ENCODE measurements around the gene PALD1.
"Not testable (repeated sequence)": the region's sequence is repeated elsewhere in the genome, so short reads cannot be mapped to it uniquely, and the experiment has no call there.

Gene PALD1

DNA sequence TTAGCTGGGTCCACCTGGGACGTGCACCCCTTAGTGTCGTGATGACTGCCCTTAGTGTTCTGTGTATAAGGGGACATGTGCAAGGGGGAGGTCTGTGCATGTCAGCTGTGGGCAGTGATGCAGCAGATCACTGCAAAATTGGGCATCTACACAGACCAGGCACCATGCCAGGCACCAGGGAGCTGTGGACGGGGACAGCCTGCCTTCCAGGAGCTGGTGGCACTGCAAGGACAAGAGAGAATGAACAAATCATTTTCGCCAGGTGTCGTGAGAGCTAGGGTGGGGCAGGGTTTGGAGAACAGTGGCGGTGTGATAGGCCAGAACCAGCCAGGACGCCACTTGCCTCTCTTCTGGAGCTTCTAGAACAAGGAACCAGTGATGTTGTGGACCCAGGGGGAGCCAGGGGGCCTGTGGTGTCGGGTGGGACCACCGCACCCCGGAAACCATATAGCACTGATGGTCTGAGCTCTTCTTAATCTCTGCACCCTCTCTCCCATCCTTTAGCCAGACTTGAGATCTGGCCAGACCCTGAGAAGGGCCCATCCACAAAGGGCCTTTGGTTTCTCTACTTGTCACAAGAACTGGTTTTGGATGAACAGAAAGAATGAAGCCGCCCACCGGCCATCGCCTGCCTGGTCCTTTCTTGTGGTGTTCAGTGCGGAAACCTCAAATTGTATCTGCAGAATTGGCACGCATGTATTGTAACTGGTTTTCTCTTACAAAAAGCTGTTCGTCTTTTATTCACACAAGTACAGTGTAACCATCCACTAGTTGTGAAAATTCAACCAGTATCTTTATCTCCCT lies 93.3 kb downstream of the PALD1 start:
- DNase-seq (ENCODE audit: low spot score) = no peak

DNA sequence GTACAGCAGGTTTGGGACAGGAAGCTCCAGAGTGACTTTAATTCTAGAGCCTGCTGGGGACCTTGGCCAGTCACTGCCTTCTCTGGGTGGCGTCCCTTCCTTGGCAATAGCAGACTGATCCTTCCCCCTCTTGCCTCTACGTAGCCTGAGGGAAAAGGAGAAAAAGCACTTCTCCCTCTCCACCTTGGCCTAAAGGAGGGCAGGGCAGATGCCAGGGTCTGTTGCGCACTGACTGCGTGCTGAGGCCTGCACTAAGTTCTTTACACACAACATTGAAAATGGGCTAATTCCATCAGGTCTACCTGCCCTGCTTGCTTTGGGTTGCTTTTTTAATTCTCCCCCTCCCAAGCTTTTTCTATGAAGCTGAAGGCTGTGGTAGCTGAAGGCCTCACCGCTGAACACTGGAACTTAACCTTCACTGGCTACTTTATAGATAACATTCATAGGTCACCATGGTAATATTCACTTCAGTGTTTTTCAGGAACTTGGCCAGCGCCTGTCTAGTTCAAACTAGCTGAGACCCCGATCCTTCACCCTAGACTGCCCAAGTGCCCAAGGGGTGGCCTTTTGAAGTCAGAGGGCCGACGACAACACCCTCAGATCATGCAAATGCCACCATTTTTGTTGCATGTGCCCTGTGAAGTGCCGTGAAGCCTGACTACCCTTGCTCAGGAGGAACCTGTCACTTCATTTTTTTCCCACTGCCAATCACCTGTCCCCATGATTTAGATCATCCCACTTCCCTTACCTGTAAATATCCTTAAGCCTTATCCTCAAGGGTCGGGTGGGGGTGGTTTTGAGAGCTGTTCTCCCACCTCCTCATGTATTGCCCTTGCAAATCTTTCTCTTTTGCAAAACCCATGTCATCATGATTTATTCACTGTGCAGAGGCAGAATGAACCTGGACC lies 95.3 kb downstream of the PALD1 start:
- no peak for DNase-seq (ENCODE audit: low spot score)

DNA sequence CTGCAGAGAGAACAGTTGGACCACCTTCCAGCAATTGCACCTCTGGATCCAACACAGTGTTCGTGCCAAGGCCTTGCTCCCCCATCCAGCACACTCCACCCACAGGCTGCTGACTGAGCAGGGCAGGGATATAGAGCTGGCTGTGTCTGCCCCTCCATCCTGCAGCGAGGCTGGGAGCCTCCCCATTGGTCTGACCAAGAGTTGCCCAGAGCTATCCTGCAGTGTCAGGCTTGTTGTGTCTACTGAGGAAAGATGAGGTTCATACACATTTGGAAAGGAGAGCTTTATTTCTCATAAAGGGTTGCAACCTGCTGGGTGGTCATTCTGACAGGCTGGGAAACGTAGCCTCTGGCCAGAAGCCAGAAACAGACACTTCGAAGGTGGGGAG lies 96.9 kb downstream of the PALD1 start:
- DNase-seq (ENCODE audit: low spot score) = no peak

DNA sequence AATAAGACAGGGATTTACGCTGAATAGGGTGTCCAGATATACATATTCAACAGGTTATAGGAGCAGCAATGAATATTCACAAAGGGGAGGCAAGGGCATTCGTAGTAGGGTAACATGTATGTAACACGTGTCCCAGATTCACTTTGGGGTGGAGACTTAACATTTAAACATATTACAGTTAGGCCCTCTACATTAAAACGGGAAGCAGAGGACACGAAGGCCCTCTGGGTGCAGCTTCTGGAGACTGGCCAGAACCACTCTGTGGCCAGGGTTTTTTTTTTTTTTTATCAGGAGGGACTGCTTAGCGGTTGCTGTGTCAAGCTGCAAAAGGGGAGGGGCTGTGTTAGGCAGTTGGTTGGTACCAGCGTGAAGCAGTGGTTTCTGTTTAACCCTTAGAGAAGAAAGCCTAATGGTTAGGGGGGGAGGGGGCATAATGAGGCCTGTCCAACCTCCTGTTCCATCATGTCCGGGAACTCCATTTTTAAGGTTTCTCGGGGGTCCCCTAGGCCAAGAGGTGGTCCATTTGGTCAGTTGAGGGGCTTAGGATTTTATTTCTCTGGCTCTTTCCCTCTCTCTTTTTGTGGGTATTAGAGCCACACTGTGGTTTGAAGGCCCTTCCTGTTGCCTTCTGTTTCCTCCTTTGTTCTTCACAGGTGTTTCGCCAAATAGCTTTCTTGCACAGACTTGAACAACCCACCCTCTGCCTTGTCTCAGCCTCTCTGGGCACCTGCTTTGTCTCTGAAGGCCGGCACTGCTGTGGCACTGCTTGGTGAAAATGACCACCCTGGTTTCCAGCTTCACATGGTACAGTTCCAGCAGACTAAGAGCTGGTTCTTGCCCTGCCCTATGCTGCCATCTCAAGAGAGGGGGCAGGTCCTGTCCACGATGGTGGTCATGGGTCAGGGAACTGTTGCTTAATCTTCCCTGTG lies 97.6 kb downstream of the PALD1 start:
- DNase-seq (ENCODE audit: low spot score) = no peak

DNA sequence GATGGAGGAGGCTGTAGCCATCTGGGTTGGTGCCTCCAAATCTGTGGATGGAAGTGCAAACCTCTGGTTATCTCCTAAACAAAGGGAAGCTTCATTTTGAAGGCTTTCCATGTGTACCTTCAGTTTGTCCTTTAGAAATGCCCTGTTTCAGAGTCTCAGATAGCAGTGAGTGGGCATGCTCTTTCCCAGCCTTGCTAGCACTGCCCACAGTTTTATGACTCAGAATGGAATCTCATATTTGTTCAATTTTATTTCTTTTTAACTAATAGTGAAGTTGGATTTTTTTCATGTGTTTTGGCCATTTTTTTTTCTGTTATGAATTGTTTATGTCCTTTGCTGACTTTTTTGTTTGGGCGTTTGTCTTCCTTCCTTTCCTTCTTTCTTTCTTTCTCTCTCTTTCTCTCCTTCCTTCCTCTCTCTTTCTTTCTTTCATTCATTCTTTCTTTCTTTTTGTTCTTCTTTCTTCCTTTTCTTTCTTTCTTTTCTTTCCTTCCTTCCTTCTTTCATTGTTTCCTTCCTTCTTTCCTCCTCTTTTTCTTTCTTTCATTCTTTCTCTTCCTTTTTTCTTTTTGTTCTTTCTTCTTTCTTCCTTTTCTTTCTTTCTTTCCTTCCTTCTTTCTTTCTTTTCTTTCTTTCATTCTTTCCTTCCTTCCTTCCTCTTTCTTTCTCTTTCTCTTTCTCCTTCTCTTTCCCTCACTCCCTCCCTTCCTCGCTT lies 98.4 kb downstream of the PALD1 start:
- DNase-seq (ENCODE audit: low spot score) = no peak

DNA sequence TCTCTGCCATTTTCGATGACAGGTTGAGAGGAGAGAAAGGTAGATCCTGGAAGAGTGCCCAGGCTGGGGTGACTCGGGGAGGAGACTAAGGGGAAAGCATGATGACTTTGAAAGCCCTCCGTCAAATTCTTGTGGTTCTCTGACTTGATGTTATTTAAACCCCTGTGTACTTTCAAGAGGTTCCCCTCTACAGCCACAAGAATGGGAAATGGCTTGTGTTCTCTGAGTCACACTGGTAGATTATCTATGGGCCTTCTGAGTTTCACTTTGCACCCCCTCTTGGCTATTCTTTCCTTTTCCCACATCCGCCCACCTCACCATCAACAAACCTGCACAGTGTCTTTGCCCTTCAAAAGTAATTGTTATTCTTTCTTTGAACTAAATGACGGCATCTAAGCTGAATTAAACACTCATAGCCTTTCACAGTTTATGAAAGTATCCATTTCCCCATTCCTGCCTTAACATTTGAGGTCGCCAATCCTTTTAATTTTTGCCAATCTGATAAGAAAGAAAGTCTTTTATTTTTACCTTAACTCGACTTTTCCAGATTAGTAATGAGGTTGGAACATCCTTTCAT lies 99.9 kb downstream of the PALD1 start:
- no peak for DNase-seq (ENCODE audit: low spot score)

DNA sequence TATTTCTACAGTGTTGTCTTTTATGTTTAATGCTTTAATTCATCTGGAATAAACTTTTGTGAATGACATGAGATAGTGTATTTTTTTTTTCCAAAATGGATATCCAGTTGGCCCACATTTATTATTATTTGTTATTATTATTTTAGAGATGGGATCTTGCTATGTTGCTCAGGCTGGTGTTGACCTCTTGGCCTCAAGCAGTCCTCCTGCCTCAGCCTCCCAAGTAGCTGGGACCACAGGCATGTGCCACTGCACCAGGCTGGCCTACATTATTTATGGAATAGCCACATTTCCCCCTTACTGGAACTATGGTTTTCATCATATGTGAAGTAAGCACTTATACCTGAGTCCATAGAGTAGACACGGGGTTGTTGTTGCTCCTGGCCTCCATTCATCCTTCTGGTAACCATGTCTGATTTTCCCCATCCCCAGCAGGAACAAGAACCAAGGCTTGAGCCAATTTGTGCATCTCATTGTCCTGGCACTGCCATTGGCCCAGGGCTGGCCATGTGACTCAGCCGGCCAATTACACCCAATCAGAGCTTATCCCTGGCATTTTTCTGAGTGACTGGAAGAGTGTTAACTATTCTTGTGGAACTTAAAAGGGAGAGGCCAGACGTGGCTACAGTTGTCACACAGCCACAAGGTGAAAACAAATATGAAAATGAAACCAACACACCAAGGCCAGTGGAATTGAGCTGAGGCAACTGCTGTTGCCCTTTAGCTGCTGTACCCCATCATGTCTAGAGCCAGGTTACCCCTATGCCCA lies 100.9 kb downstream of the PALD1 start:
- no peak for DNase-seq (ENCODE audit: low spot score)

DNA sequence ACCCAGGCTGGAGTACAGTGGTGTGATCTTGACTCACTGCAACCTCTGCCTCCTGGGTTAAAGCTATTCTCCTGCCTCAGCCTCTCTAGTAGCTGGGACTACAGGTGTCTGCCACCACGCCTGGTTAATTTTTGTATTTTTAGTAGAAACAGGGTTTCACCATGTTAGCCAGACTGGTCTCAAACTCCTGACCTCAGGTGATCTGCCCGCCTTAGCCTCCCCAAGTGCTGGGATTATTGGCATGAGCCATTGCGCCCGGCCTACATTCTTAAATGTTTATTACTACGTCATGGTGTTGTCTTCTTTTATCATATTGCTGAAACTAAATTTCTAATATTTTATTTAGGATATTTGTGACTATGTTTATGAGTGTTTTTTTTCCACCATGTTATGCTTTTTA lies 102.6 kb downstream of the PALD1 start:
- not testable (repeated sequence) for DNase-seq (ENCODE audit: low spot score)

DNA sequence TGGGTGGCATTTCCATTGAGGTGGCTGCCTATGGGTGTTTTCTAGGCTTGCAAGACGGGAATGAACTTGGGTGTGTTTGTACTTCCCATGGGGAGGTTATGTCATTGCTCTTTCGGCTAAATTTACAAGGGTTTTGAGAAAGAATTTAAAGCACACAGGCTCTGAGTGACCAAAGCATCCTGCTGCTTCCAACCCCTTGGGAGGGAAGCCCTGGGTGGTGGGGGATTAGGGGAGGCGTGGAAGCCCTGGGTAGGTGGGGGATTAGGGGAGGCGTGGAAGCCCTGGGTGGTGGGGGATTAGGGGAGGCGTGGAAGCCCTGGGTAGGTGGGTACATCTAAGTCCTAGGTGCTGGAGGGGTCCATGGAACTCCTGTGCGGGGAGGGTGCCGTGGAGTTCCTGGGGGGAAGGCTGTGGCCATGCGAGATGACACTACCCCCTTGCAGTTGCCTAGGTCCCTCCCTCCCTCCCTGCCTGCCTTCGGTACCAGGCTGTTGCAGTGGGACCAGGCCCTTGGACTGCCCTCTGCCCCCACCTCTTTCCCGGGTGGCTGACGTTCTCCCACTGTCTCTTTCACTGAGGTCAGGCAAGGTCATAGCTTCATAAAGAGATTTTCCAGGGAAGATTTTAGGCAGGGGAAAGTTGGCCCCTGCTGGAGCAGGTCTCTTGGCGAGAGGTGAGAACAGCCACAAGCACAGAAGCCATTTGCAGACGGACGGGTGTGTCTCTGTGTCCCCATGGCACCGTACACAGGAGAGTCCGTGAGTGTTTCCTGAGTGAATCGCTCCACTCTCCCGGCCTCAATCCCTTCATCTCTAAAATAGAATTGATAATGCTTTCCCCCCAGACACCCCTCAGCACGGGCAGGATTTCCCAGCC lies 104.5 kb downstream of the PALD1 start:
- no peak for DNase-seq (ENCODE audit: low spot score)

DNA sequence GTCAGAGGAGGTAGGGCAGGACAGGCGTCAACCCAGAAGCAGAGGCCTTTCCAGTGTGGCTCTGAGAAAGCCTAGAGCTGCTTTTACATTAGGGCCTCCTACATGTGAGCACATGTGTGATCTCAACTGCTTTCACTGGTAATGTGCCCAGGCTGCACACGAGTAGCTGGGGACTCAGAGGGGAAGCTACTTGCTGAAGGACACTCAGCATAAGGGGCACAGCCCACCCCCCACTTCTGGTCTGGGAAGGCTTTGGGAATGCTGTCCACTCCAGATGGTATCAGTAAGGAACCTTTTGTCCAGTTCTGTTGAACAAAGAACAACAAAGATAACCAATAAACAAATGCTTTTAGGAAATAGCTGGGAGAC lies 105.1 kb downstream of the PALD1 start:
- no peak for DNase-seq (ENCODE audit: low spot score)

DNA sequence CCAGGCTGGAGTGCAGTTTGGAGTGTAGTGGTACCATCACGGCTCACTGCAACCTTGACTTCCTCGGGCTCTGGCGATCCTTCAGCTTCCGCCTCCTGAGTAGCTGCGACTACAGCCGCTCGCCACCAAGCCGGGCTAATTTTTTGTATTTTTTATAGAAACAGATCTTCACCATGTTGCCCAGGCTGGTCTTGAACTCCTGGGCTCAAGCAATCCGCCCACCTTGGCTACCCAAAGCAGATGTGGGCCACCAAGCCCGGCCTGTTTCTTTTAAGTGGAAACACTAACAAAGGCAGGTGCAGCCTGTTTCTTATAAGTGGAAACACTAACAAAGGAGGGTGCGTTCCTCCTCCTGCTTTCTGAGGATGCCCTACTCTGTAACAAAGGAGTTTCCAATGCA lies 105.8 kb downstream of the PALD1 start:
- no peak for DNase-seq (ENCODE audit: low spot score)

DNA sequence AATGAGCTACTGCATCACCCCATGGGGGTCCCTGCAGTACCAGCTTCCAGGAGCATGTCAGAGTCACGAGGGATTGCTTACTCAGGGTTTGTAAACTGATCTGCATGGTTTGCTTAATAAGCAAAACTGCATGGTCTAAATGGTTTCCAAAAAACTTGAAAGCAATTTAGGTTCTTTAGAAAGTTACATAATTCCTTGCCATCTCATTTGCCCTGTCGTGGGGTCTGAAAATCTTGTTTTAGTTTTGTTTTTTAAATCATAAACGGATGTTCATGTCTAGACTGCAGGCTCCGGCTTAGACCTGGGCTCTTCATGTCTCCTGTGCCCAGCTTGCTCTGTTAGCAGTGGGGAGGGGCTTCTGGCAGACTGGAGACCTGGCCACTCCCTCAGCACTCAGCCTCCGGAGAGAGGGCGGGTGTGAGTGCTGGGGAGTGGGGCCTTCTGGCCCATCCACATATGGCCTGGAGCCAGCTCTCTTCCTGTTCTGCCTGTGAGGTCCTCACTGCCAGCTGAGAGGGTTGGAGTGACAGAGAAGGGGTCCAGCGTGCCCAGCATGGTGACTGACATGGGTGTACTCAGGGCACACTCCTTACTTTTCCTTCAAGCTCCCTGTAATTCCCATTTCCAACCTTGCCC lies 106.5 kb downstream of the PALD1 start:
- DNase-seq (ENCODE audit: low spot score) = no peak

DNA sequence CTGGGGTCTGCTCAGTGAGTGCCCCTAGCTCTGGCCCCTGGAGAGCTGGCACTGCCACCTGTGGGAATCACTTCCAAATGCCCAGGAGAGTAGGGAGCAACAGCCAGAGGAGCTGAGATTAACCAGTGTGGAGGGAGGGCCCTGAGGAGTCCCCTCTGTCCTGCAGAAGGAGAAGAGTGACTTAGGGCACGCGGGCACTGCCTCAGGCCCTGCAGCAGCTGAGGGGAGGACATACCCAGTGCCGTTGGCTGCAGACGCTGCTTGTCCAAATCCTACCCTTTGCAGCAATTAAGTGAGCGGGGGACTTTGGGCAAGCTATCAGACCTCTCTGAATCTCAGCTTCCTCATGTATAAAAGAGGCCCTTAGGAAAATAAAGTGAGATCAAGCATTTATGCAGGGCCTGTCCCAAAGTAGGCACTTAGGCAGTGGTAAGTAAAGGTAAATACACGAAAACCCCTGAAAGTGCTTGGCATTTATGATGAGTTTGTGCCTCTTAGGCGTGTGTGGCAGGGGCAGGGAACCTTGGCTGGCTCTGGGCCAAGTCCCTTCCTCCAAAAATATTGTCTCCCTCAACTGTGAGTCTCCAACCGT lies 107.1 kb downstream of the PALD1 start:
- no peak for DNase-seq (ENCODE audit: low spot score)

DNA sequence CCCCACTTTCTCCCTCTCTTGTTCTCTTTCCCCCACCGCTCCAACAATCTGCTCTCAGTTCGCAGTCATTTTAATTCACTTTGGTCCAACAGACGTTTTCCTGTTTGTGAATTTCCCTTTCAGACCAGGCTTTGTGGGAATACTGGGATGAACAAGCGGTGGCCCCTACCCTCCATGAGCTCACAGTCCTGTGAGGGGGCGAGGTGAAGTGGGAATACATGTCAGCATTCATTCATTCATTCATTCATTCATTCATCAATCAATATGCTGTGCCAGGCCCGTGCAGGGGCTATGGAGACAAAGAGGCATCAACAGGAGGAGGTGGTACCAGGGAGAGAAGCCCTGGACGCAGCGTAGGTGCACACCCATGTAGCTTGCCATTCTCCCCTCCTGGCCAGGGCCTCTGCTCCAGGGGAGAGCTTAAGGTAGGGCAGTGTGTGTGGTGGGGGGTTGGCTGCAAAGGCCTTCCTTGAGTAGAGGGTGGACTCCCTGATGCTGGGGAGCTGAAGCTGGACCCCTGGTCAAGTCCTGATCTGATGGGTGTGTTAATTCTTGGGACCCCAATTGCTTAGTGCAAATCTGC lies 107.9 kb downstream of the PALD1 start:
- DNase-seq (ENCODE audit: low spot score) = no peak

DNA sequence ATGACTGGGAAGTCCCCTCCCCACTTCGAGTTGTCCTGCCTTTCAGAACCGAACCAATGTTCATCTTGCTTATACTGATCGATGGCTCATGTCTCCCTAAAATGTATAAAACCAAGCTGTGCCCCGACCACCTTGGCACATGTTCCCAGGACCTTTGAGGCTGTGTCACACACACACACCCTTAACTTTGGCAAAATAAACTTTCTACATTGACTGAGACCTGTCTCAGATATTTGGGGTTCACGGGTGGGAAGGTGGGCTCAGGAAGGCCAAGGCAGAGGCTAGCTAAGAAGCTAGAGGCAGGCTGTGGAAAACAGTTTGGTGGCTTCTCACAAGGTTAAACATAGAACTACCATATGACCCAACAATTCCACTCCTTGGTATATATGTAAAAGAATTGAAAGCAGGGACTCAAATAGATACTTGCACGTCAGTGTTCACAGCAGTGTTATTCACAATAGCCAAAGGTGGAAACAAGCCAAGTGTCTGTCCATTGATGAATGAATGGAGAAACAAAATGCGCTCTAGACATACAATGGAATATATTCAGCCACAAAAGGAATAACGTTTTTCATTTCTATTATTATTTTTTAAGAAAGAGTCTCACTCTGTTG lies 108.6 kb downstream of the PALD1 start:
- DNase-seq (ENCODE audit: low spot score) = no peak

DNA sequence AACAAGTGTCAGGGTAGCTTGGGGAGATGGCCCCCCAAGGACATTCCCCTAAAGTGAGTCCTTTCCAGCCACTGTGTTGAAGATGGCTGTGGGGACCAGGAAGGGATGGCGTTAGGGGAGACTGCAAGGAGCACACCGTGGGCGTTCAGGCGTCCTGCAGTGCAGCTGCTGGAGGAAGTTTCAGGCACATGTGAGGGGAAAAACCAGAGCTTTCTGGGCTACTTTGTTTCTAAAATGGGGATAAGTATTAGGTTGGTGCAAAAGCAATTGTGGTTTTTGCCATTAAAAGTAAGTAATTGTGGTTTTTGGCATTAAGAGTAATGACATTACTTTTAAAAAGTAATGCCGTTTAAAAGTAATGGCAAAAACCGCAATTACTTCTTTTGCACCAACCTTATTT lies 109.7 kb downstream of the PALD1 start:
- no peak for DNase-seq (ENCODE audit: low spot score)

DNA sequence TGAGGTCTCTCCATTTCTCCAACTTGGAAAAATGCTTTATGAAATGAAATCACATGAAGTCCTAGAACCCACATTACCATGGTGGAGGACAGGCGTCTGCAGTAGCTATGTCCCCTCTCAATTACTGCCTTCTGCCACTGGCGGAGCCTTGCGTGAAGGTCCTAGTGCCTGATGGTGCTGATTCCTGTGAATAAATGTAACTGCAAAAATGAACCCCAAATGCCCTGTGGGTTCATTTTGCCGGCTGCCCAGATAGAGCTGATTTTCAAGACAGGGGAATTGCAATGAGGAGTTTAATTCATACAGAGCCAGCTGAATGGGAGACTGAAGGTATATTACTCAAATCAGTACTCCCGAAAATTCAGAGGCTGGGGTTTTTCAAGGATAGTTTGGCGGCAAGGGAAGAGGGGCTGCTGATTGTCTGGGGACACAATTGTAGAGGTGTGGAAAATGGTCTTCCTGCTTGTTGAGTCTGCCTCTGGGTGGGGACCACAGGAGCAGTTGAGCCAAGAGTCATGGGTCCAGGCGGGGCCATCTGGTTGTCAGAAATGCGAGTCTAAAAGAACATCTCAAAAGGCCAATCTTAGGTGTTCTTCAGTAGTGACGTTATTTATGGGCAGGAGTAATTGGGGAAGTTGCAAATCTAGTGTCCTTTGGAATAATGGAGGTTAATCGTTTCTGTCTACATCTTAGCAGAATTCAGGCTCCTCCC lies 110.4 kb downstream of the PALD1 start:
- DNase-seq (ENCODE audit: low spot score) = no peak
